ENCODE measurements around the gene TSBP1. TPM values are rescaled to one million over a fixed set of nuclear protein-coding genes. Genes with fewer than 3 reads are reported as not detected.

TSBP1 gene
- total and polyA plus RNA-seq, 2 of the 13 experiments (the other 11 are each of a cell fraction or from before 2014, with no cell fraction given): not detected

- TF ChIP-seq RNF219 (CRISPR knock-in tag; IDR thresholded peaks at IDR 0.05): no peak
- TF ChIP-seq ZNF841 (CRISPR knock-in tag; IDR thresholded peaks at IDR 0.05; ENCODE audit: borderline replicate concordance): no peak
- TF ChIP-seq, protein P1, sequence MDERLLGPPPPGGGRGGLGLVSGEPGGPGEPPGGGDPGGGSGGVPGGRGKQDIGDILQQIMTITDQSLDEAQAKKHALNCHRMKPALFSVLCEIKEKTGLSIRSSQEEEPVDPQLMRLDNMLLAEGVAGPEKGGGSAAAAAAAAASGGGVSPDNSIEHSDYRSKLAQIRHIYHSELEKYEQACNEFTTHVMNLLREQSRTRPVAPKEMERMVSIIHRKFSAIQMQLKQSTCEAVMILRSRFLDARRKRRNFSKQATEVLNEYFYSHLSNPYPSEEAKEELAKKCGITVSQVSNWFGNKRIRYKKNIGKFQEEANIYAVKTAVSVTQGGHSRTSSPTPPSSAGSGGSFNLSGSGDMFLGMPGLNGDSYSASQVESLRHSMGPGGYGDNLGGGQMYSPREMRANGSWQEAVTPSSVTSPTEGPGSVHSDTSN (CRISPR knock-in tag; IDR thresholded peaks at IDR 0.05): no peak
- TF ChIP-seq, protein P2, sequence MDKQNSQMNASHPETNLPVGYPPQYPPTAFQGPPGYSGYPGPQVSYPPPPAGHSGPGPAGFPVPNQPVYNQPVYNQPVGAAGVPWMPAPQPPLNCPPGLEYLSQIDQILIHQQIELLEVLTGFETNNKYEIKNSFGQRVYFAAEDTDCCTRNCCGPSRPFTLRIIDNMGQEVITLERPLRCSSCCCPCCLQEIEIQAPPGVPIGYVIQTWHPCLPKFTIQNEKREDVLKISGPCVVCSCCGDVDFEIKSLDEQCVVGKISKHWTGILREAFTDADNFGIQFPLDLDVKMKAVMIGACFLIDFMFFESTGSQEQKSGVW (CRISPR knock-in tag; IDR thresholded peaks at IDR 0.05; ENCODE audit: borderline replicate concordance): no peak
- TF ChIP-seq HOXA3 (CRISPR knock-in tag; IDR thresholded peaks at IDR 0.05): no peak
- no peak for TF ChIP-seq ZNF281 (CRISPR knock-in tag; IDR thresholded peaks at IDR 0.05; ENCODE audit: borderline replicate concordance)
- no peak for TF ChIP-seq NCOA2 (CRISPR knock-in tag; IDR thresholded peaks at IDR 0.05)
- no peak for TF ChIP-seq TBX3 (IDR thresholded peaks at IDR 0.05; ENCODE audit: borderline replicate concordance)
- no peak for TF ChIP-seq NFE2L2 (IDR thresholded peaks at IDR 0.05; ENCODE audit: low read length)
- no peak for TF ChIP-seq ZNF558 (CRISPR knock-in tag; IDR thresholded peaks at IDR 0.05; ENCODE audit: borderline replicate concordance)
- TF ChIP-seq SMAD3 (CRISPR knock-in tag; IDR thresholded peaks at IDR 0.05): no peak
- 0 out of 2 replicates have a peak, but pooled peaks have one; percentile 22 for TF ChIP-seq RXRA (CRISPR knock-in tag; IDR thresholded peaks at IDR 0.05)
- no peak for TF ChIP-seq ISL2 (CRISPR knock-in tag; IDR thresholded peaks at IDR 0.05)
- no peak for TF ChIP-seq PAF1 (CRISPR knock-in tag; IDR thresholded peaks at IDR 0.05)
- peak; percentile 37 for TF ChIP-seq IKZF4 (CRISPR knock-in tag; IDR thresholded peaks at IDR 0.05; ENCODE audit: borderline replicate concordance, low read depth, not compliant biosample characterization)
- no peak for TF ChIP-seq ZNF777 (CRISPR knock-in tag; IDR thresholded peaks at IDR 0.05)
- 0 out of 2 replicates have a peak, but pooled peaks have one; percentile 40 for TF ChIP-seq CBX5 (CRISPR knock-in tag; IDR thresholded peaks at IDR 0.05; ENCODE audit: borderline replicate concordance)
- TF ChIP-seq TEAD3 (CRISPR knock-in tag; optimal IDR thresholded peaks at IDR 0.05; ENCODE audit: borderline replicate concordance): no peak
- TF ChIP-seq ZFP82 (CRISPR knock-in tag; IDR thresholded peaks at IDR 0.05; ENCODE audit: borderline replicate concordance): no peak
- no peak for TF ChIP-seq STAT6 (CRISPR knock-in tag; IDR thresholded peaks at IDR 0.05; ENCODE audit: borderline replicate concordance)
These were observed 41.8 kb upstream of the TSBP1 start (continued) for GRCh38 chr6:32413427-32414047.

All from HepG2 (cell line).